ENCODE data around the gene STAB1. TPM values are rescaled to one million over a fixed set of nuclear protein-coding genes. Genes with fewer than 3 reads are reported as not detected.

STAB1 gene
- total RNA-seq, 1 experiment from 2014 or later, result 0.33 TPM

GRCh38 chr3:52533623-52534280 is 38.6 kb downstream of the STAB1 start, which contains the start of gene NT5DC2:
NT5DC2 (minus strand) TSS chr3:52533857; CDS start chr3:52533737, 120 bp downstream.
- intact Hi-C loops (cut with micrococcal nuclease), result loop anchor here (2.0 to 10.0 kb wide), 2 partner anchors 61 to 151 kb away; partner anchors contain the start of genes GNL3 and PBRM1
- peak; percentile 83 for DNase-seq
- ChIA-PET POLR2A (ENCODE audit: unreplicated experiment) (no interaction called here), CTCF (no interaction called here)
- TF ChIP-seq CTCF (conservative IDR thresholded peaks at IDR 0.05; ENCODE audit: low read depth, low read length), result 0 out of 2 replicates have a peak, but pooled peaks have one; percentile 8
- no peak for TF ChIP-seq EZH2phosphoT487 (IDR thresholded peaks at IDR 0.05; ENCODE audit: borderline replicate concordance, low read length)
- peak; percentile 45 for ATAC-seq
- Histone ChIP-seq H3K4me3 (ENCODE audit: low read length) (peak within 1 kb of the TSS; percentile 76), H4K20me1 (ENCODE audit: low read length) (peaks cover 19% of the 10 kb centered on the region), H3K36me3 (ENCODE audit: low read depth, low read length) (no peaks in the 10 kb centered on the region; the same call in 1 of the 2 replicates), H2AFZ (ENCODE audit: low read length) (peak within 1 kb of the TSS; percentile 85), H3K4me1 (ENCODE audit: insufficient read depth, low read length) (peaks cover 45% of the 10 kb centered on the region), H3K27me3 (ENCODE audit: low read length) (no peaks in the 10 kb centered on the region), H3K9ac (ENCODE audit: low read length) (peak within 1 kb of the TSS; percentile 79), H3K4me2 (ENCODE audit: low read length) (peak within 1 kb of the TSS; percentile 89), H3K9me3 (ENCODE audit: low read length) (no peaks in the 10 kb centered on the region), H3F3A (ENCODE audit: low read length, unreplicated experiment) (no peaks in the 10 kb centered on the region), H3K79me2 (ENCODE audit: low read length) (peaks cover 66% of the 10 kb centered on the region), H3K9me2 (replicated peaks; ENCODE audit: low read length) (no peaks in the 10 kb centered on the region), H3K27ac (ENCODE audit: low read length) (no peak within 1 kb of the TSS)
- BruUV-seq (replicated peaks), result no TSS peak

- Histone ChIP-seq H2AFZ (ENCODE audit: low read length) (peak overlapping the region; percentile 85), H3K4me3 (ENCODE audit: low read length) (peak overlapping the region; percentile 74), H3K9me3 (ENCODE audit: low read length) (no peaks in the 10 kb centered on the region), H3F3A (ENCODE audit: low read length, unreplicated experiment) (no peaks in the 10 kb centered on the region), H3K9ac (ENCODE audit: low read length) (peak overlapping the region; percentile 73), H3K27me3 (ENCODE audit: low read length) (no peaks in the 10 kb centered on the region), H3K36me3 (ENCODE audit: low read depth, low read length) (0 out of 2 replicates have a peak, but pooled peaks cover 5% of the 10 kb centered on the region), H3K4me1 (ENCODE audit: insufficient read depth, low read length) (peaks cover 52% of the 10 kb centered on the region), H3K4me2 (ENCODE audit: low read length) (peak overlapping the region; percentile 89), H3K9me2 (replicated peaks; ENCODE audit: low read length) (no peaks in the 10 kb centered on the region), H3K27ac (ENCODE audit: low read length) (no peak overlapping the region), H4K20me1 (ENCODE audit: low read length) (peaks cover 26% of the 10 kb centered on the region), H3K79me2 (ENCODE audit: low read length) (peaks cover 73% of the 10 kb centered on the region)
- no peak for TF ChIP-seq EZH2 (IDR thresholded peaks at IDR 0.05; ENCODE audit: low read length, unreplicated experiment)
- no peak for TF ChIP-seq CTCF (conservative IDR thresholded peaks at IDR 0.05; ENCODE audit: low read depth, low read length)
- TF ChIP-seq EZH2phosphoT487 (IDR thresholded peaks at IDR 0.05; ENCODE audit: borderline replicate concordance, low read length), result no peak
- DNase-seq (peak; percentile 10), ATAC-seq (no peak)
- intact Hi-C loops (cut with micrococcal nuclease), result loop anchor here (10.0 kb wide), 1 partner anchor 150 kb away; the partner anchor contains the start of genes GNL3 and PBRM1
- CTCF ChIA-PET, result no interaction called here
- no TSS peak for BruUV-seq (replicated peaks)
- POLR2A ChIA-PET (ENCODE audit: unreplicated experiment), result no interaction called here
These were observed 39.4 kb downstream of the STAB1 start for GRCh38 chr3:52534281-52535183.

Data from PC-3 (cell line).